Measurements from ENCODE around the gene NT5DC1. TPM values are rescaled to one million over a fixed set of nuclear protein-coding genes. Genes with fewer than 3 reads are reported as not detected.

The NT5DC1 gene
- polyA plus RNA-seq, 3 donors = 18.2 to 39.0 (median 28.3) TPM

GRCh38 chr6:116144605-116145004 is 44.0 kb downstream of the NT5DC1 start:
- Histone ChIP-seq H2AFZ (ENCODE audit: insufficient read depth, low read depth, low read length, poor library complexity, severe bottlenecking) (no peak overlapping the region), H3K27me3 (ENCODE audit: control insufficient read depth in 2 of 2, insufficient read depth in 2 of 2, low read length in 2 of 2) (no peaks in the 10 kb centered on the region), H3K36me3 (replicated peaks in 1 of 2; ENCODE audit: control insufficient read depth in 1 of 2, insufficient read depth in 2 of 2, low read length in 2 of 2) (no peaks in the 10 kb centered on the region), H3K27ac (ENCODE audit: low read depth in 1 of 2, low read length in 2 of 2) (no peak overlapping the region), H4K20me1 (ENCODE audit: insufficient read depth, low read length) (no peaks in the 10 kb centered on the region), H3K9me3 (replicated peaks in 1 of 2; ENCODE audit: control insufficient read depth in 1 of 2, insufficient read depth in 1 of 2, low read length in 2 of 2) (no peaks in the 10 kb centered on the region), H3K4me1 (ENCODE audit: control insufficient read depth in 1 of 2, insufficient read depth in 2 of 2, low read length in 2 of 2) (no peaks in the 10 kb centered on the region), H3K4me2 (replicated peaks; ENCODE audit: extremely low read depth, low read length, poor library complexity, severe bottlenecking) (no peak overlapping the region), H3K4me3 (replicated peaks in 1 of 3; ENCODE audit: low read depth in 2 of 3, low read length in 3 of 3) (no peak overlapping the region), H3K9ac (ENCODE audit: insufficient read depth, low read length, poor library complexity, severe bottlenecking) (no peak overlapping the region), H3K79me2 (ENCODE audit: insufficient read depth, low read length) (no peaks in the 10 kb centered on the region)
- intact Hi-C loops (cut with micrococcal nuclease) = no loop called here
- Mint-ChIP-seq H3K36me3 (peaks cover 2 to 6% of the 10 kb centered on the region in 2 donors), H3K27me3 (ENCODE audit: low read depth in 3 of 3) (no peaks in the 10 kb centered on the region), H3K27ac (no peak overlapping the region), H3K9me3 (no peaks in the 10 kb centered on the region), H3K4me1 (no peaks in the 10 kb centered on the region), H3K4me3 (no peak overlapping the region)
- WGBS (ENCODE audit: insufficient coverage) = 100% methylated on average over 1 of the region's 3 CpGs
- no peak for TF ChIP-seq CTCF (IDR thresholded peaks at IDR 0.05)
- no peak for DNase-seq

- Mint-ChIP-seq H3K27me3 (ENCODE audit: low read depth in 3 of 3) (no peaks in the 10 kb centered on the region), H3K27ac (no peak overlapping the region), H3K4me3 (no peak overlapping the region), H3K4me1 (no peaks in the 10 kb centered on the region), H3K9me3 (no peaks in the 10 kb centered on the region), H3K36me3 (peaks cover 1 to 3% of the 10 kb centered on the region in 2 donors)
- DNase-seq = no peak
- Histone ChIP-seq H2AFZ (ENCODE audit: insufficient read depth, low read depth, low read length, poor library complexity, severe bottlenecking) (no peak overlapping the region), H3K4me3 (replicated peaks in 1 of 3; ENCODE audit: low read depth in 2 of 3, low read length in 3 of 3) (no peak overlapping the region), H3K4me1 (ENCODE audit: control insufficient read depth in 1 of 2, insufficient read depth in 2 of 2, low read length in 2 of 2) (no peaks in the 10 kb centered on the region), H4K20me1 (ENCODE audit: insufficient read depth, low read length) (no peaks in the 10 kb centered on the region), H3K4me2 (replicated peaks; ENCODE audit: extremely low read depth, low read length, poor library complexity, severe bottlenecking) (no peak overlapping the region), H3K9me3 (replicated peaks in 1 of 2; ENCODE audit: control insufficient read depth in 1 of 2, insufficient read depth in 1 of 2, low read length in 2 of 2) (no peaks in the 10 kb centered on the region), H3K9ac (ENCODE audit: insufficient read depth, low read length, poor library complexity, severe bottlenecking) (no peak overlapping the region), H3K27ac (ENCODE audit: low read depth in 1 of 2, low read length in 2 of 2) (no peak overlapping the region), H3K36me3 (replicated peaks in 1 of 2; ENCODE audit: control insufficient read depth in 1 of 2, insufficient read depth in 2 of 2, low read length in 2 of 2) (no peaks in the 10 kb centered on the region), H3K79me2 (ENCODE audit: insufficient read depth, low read length) (no peaks in the 10 kb centered on the region), H3K27me3 (ENCODE audit: control insufficient read depth in 2 of 2, insufficient read depth in 2 of 2, low read length in 2 of 2) (no peaks in the 10 kb centered on the region)
- TF ChIP-seq CTCF (IDR thresholded peaks at IDR 0.05) = no peak
- intact Hi-C loops (cut with micrococcal nuclease) = no loop called here
- no CpG with 5 or more reads among the region's 4 CpGs for WGBS (ENCODE audit: insufficient coverage)
These were observed 45.4 kb downstream of the NT5DC1 start for GRCh38 chr6:116145803-116146675.
